HepG2 (cell line): ENCODE results near the gene GNB3. TPM values are rescaled to one million over a fixed set of nuclear protein-coding genes. Genes with fewer than 3 reads are reported as not detected.

ENCODE experiments used
- ATAC-seq: fragments of 200-7000 bp; cut with Tn5 transposase; 3 replicates; pipeline ENCODE4 v1.9.1; 2020; ENCODE audit warnings: mild to moderate bottlenecking, moderate library complexity
- BruUV-seq: library from RNA; stranded (reverse); fragments of 400-500 nt; replicated peaks from 2 replicates; lab custom pipeline; 2021; lab: Mats Ljungman, UMichigan
- CTCF ChIA-PET: fragments of 300-600 bp; formaldehyde crosslinking; extraction: SDS; loops from one replicate; lab custom pipeline; 2021; ENCODE audit warnings: low total read pairs, inconsistent platforms, low intra/inter-chr PET ratio; lab: Yijun Ruan, JAX
- POLR2A ChIA-PET: fragments of 350-600 bp; sonication (Branson Sonifier 250); formaldehyde crosslinking; loops from one replicate; lab custom pipeline; 2020; ENCODE audit warnings: antibody characterized with exemption, inconsistent platforms; lab: Yijun Ruan, JAX
- DNase-seq: peaks from one replicate; pipeline ENCODE4 v3.0.0-alpha.2; 2015; ENCODE audit warnings: low spot score
- FAIRE-seq: peaks from 3 replicates; lab custom pipeline; 2011; peaks lifted over from hg19 to GRCh38; lab: Jason Lieb, UNC
- H2AFZ ChIP-seq: one replicate; pipeline ENCODE4 v1.6.1; 2011; ENCODE audit warnings: low read length, inconsistent platforms
- H3K27ac ChIP-seq: fragments of 300-600 bp; 3 replicates; pipeline ENCODE4 v1.8.0; 2011; ENCODE audit warnings: mixed run types, mild to moderate bottlenecking, mixed read lengths, low read length, inconsistent platforms; ENCODE audit not compliant: insufficient read depth; ENCODE audit errors: extremely low read length
- H3K27me3 ChIP-seq, 2 experiments: fragments of 200-600 bp in 1 of 2; 2 replicates in 1 of 2; 3 replicates in 1 of 2; pipeline versions ENCODE4 v1.6.0 to v1.8.0; 2011; ENCODE audit warnings: low read length in 2 of 2, mild to moderate bottlenecking in 2 of 2, moderate library complexity in 2 of 2, inconsistent platforms in 1 of 2; ENCODE audit not compliant: insufficient read depth in 2 of 2, control insufficient read depth in 1 of 2
- H3K36me3 ChIP-seq, 2 experiments: fragments of 200-600 bp in 1 of 2; replicated peaks in 1 of 2; 2 replicates in 1 of 2; 3 replicates in 1 of 2; pipeline versions ENCODE4 v1.5.1 to v1.8.0; 2011; ENCODE audit warnings: low read length in 2 of 2, inconsistent platforms in 1 of 2; ENCODE audit not compliant: insufficient read depth in 2 of 2, control insufficient read depth in 1 of 2
- H3K4me1 ChIP-seq: 2 replicates; pipeline ENCODE4 v1.5.1; 2012; ENCODE audit warnings: low read length, inconsistent platforms; ENCODE audit not compliant: insufficient read depth
- H3K4me2 ChIP-seq: 2 replicates; pipeline ENCODE4 v1.6.0; 2011; ENCODE audit warnings: low read depth, low read length, inconsistent platforms
- H3K4me3 ChIP-seq, 3 experiments: fragments of 200-600 bp in 1 of 3; sonication (generic), shearing (Covaris generic) in 1 of 3; replicated peaks in 1 of 3; 2 replicates each; pipeline ENCODE4 v1.5.1; 2011 to 2016; ENCODE audit warnings: low read length in 3 of 3, inconsistent platforms in 2 of 3, low read depth in 2 of 3, mild to moderate bottlenecking in 2 of 3, control low read depth in 1 of 3, mixed read lengths in 1 of 3; ENCODE audit not compliant: insufficient read depth in 1 of 3
- H3K79me2 ChIP-seq: one replicate; pipeline ENCODE4 v1.6.1; 2011; ENCODE audit warnings: low read length, inconsistent platforms; ENCODE audit not compliant: insufficient read depth
- H3K9ac ChIP-seq: 2 replicates; pipeline ENCODE4 v1.6.0; 2011; ENCODE audit warnings: mild to moderate bottlenecking, low read depth, low read length, inconsistent platforms; ENCODE audit not compliant: insufficient read depth
- H3K9me3 ChIP-seq: 2 replicates; pipeline ENCODE4 v1.5.1; 2012; ENCODE audit warnings: mild to moderate bottlenecking, low read length
- H4K20me1 ChIP-seq: 2 replicates; pipeline ENCODE4 v1.6.0; 2011; ENCODE audit warnings: inconsistent platforms, mild to moderate bottlenecking, low read length, moderate library complexity; ENCODE audit not compliant: insufficient read depth
- AGO2 ChIP-seq: fragments of 200-400 bp; formaldehyde crosslinking; optimal IDR thresholded peaks from 2 replicates; pipeline ENCODE3; 2017; ENCODE audit warnings: mild to moderate bottlenecking, low read depth, low read length, moderate library complexity
- ARHGAP35 ChIP-seq: sonication (generic); formaldehyde crosslinking; IDR thresholded peaks from 2 replicates; pipeline ENCODE4 v1.9.0; 2022; ENCODE audit warnings: mild to moderate bottlenecking, inconsistent platforms, moderate library complexity, missing genetic modification reagents, borderline replicate concordance
- EP300 ChIP-seq, 3 experiments: sonication (generic) in 1 of 3; formaldehyde crosslinking in 1 of 3; IDR thresholded peaks; 2 replicates each; pipeline versions ENCODE4 v1.5.1 to v1.6.1; 2011 to 2020; ENCODE audit warnings: low read depth in 2 of 3, low read length in 2 of 3, borderline replicate concordance in 1 of 3, improper control_type of control experiment in 1 of 3, mild to moderate bottlenecking in 1 of 3, missing genetic modification reagents in 1 of 3, moderate library complexity in 1 of 3
- FOXC1 ChIP-seq: sonication (generic); formaldehyde crosslinking; IDR thresholded peaks from 2 replicates; pipeline ENCODE4 v1.8.0; 2022; ENCODE audit warnings: mild to moderate bottlenecking, missing genetic modification reagents, borderline replicate concordance
- FOXK2 ChIP-seq: fragments of 450-650 bp; IDR thresholded peaks from 2 replicates; pipeline ENCODE4 v1.6.1; 2016
- HMG20B ChIP-seq: conservative IDR thresholded peaks from 2 replicates; pipeline ENCODE4 v1.6.1; 2016; ENCODE audit warnings: missing genetic modification reagents, missing compliant biosample characterization
- HNRNPLL ChIP-seq: fragments of 200-400 bp; formaldehyde crosslinking; IDR thresholded peaks from 2 replicates; pipeline ENCODE4 v1.6.1; 2017; ENCODE audit warnings: mild to moderate bottlenecking, low read depth, low read length; ENCODE audit not compliant: poor library complexity, severe bottlenecking
- HNRNPUL1 ChIP-seq: fragments of 200-400 bp; formaldehyde crosslinking; IDR thresholded peaks from 2 replicates; pipeline ENCODE4 v1.6.1; 2017; ENCODE audit warnings: low read depth, mild to moderate bottlenecking, low read length, moderate library complexity
- KDM2A ChIP-seq: sonication (generic); formaldehyde crosslinking; IDR thresholded peaks from 2 replicates; pipeline ENCODE4 v1.4.0; 2020; ENCODE audit warnings: low read depth, missing genetic modification reagents, borderline replicate concordance
- RELA ChIP-seq: sonication (generic); formaldehyde crosslinking; IDR thresholded peaks from 2 replicates; pipeline ENCODE4 v1.4.0; 2020; ENCODE audit warnings: missing genetic modification reagents
- ZC3H13 ChIP-seq: sonication (generic); formaldehyde crosslinking; IDR thresholded peaks from 2 replicates; pipeline ENCODE4 v1.8.1; 2023; ENCODE audit warnings: mild to moderate bottlenecking, missing genetic modification reagents, moderate library complexity
- ZIK1 ChIP-seq: sonication (generic); formaldehyde crosslinking; IDR thresholded peaks from 2 replicates; pipeline ENCODE4 v1.5.0; 2020; ENCODE audit warnings: mild to moderate bottlenecking, low read depth, missing genetic modification reagents, borderline replicate concordance
- ZNF354B ChIP-seq: sonication (generic); formaldehyde crosslinking; IDR thresholded peaks from 2 replicates; pipeline ENCODE4 v1.8.0; 2022; ENCODE audit warnings: mild to moderate bottlenecking, missing genetic modification reagents
- ZNF605 ChIP-seq: sonication (generic); formaldehyde crosslinking; IDR thresholded peaks from 2 replicates; pipeline ENCODE4 v1.8.0; 2022; ENCODE audit warnings: mild to moderate bottlenecking, missing genetic modification reagents
- ZNF761 ChIP-seq: sonication (generic); formaldehyde crosslinking; conservative IDR thresholded peaks from 2 replicates; pipeline ENCODE4 v1.4.0; 2020; ENCODE audit warnings: mild to moderate bottlenecking, missing genetic modification reagents
- ZNF790 ChIP-seq: sonication (generic); formaldehyde crosslinking; IDR thresholded peaks from 2 replicates; pipeline ENCODE4 v1.8.0; 2022; ENCODE audit warnings: missing genetic modification reagents, mild to moderate bottlenecking, borderline replicate concordance
- WGBS: methylation state at CpG from one replicate; pipeline ENCODE4 v1.1.6; 2017; ENCODE audit warnings: low lambda C conversion rate; 5-methylcytosine and 5-hydroxymethylcytosine counted together
- in situ Hi-C: cut with HindIII; loops from 2 replicates; pipeline ENCODE4 v1.10.0; 2017; ENCODE audit warnings: low pct_unique_long_range_greater_than_20kb; ENCODE audit not compliant: extremely low pct_ligation_motif_present
- intact Hi-C: fragments of 100-400 bp; cut with micrococcal nuclease; formaldehyde crosslinking; loops from one replicate; pipeline ENCODE4 v1.10.0; 2022; ENCODE audit not compliant: unreplicated experiment
- polyA plus RNA-seq, 8 experiments: library from polyadenylated mRNA; depleted of rRNA in 3 of 8; stranded (reverse) in 7 of 8; unstranded in 1 of 8; fragments of >200 nt; fragmentation: Illumina TruSeq in 4 of 8; extraction: Trizol in 4 of 8; gene quantifications; 2 replicates each; pipeline versions ENCODE4 v1.2.1 to v1.2.3, GENCODE V29; 2011 to 2016; ENCODE audit warnings: low read depth in 4 of 8, missing spikeins in 1 of 8, mixed read lengths in 1 of 8; ENCODE audit not compliant: insufficient read depth in 1 of 8
- total RNA-seq, 5 experiments: library from RNA; depleted of rRNA; stranded (reverse); fragments of >200 nt; fragmentation: Illumina TruSeq; extraction: Trizol; gene quantifications; 2 replicates each; pipeline ENCODE4 v1.2.3, GENCODE V29; 2016; ENCODE audit warnings: low read depth in 1 of 5
- TF ChIP-seq, protein P1 (sequence below): sonication (generic); formaldehyde crosslinking; conservative IDR thresholded peaks from 2 replicates; pipeline ENCODE4 v1.5.0; 2020; ENCODE audit warnings: missing genetic modification reagents
- TF ChIP-seq, protein P2 (sequence below): sonication (generic); formaldehyde crosslinking; IDR thresholded peaks from 2 replicates; pipeline ENCODE4 v1.4.0; 2020; ENCODE audit warnings: mild to moderate bottlenecking, missing genetic modification reagents

Gene GNB3
- total and polyA plus RNA-seq, 2 of the 13 experiments (the other 11 are each of a cell fraction or from before 2014, with no cell fraction given): 1.3 to 3.6 TPM

DNA sequence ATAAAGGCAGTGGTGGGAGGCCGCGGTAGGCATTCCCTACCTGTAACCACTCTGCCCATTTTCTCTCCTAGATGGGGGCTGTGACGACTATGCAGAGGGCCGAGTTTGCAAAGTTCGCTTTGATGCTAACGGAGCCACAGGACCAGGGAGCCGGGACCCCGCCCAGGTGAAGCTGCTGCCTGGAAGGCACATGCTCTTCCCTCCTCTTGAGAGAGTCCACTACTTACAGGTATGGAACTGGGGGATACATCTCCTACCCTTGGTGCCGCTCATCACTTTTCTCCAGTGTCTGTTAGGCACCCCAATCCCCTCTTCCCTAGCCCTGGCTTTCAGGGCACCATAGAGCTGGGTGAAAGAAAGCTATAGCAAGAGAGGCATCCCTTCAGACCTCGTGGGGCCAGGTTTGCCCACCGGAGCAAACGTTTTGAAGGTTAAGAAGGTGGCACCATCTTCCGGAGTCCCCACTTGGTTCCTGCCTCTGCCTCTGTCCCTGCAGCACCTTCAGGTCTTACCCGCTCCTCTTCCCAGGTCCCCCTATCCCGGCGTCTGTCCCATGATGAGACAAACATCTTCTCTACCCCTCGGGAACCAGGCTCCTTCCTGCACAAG is 14.5 kb upstream of the GNB3 start (continued):
- TF ChIP-seq ZNF761 (CRISPR knock-in tag) (no peak), ZNF790 (CRISPR knock-in tag) (no peak)

DNA sequence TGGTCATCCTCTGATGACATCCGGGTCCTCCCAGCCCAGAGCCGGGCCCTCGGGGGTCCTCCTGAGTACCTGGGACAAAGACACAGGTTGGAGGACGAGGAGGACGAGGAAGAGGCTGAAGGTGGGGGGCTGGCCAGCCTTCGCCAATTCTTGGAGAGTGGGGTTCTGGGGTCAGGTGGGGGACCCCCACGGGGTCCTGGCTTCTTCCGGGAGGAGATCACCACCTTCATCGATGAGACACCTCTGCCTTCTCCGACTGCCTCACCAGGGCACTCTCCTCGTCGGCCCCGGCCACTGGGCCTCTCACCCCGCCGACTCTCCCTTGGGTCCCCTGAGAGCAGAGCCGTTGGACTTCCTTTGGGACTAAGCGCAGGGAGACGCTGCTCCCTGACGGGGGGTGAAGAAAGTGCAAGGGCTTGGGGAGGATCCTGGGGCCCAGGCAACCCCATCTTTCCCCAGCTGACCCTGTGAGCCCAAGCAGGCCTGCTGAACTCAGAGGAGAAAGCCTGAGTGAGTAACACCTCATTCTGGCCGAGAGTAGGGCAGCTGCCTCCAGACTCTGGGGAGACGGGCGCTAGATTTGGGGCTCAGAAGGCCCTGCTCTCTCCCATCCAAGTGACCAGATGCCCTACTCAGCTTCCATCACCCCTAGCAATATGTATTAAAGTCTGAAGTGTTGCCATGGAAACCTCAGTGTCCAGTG is 13.8 kb upstream of the GNB3 start:
- Histone ChIP-seq H3K9me3 (no peaks in the 10 kb centered on the region), H3K4me3 (peak overlapping the region in 1 of 3 experiments; percentile 11; a peak in 1 of 6 replicates), H4K20me1 (no peaks in the 10 kb centered on the region), H3K4me1 (peaks cover 26% of the 10 kb centered on the region), H3K9ac (0 out of 2 replicates have a peak overlapping the region, but pooled peaks have one; percentile 0), H3K27me3 (peaks cover 0 to 2% of the 10 kb centered on the region in 2 experiments; a peak in 1 of 5 replicates), H3K4me2 (peak overlapping the region; percentile 65), H3K27ac (no peak overlapping the region), H3K36me3 (peaks cover 9 to 12% of the 10 kb centered on the region in 2 experiments; a peak in 4 of 5 replicates), H2AFZ (no peak overlapping the region), H3K79me2 (peaks cover 16% of the 10 kb centered on the region)
- POLR2A ChIA-PET: interaction anchor here (2.7 to 4.7 kb wide), 2 partner anchors 60 to 74 kb away, joined by 8 to 20 read pairs; partner anchors contain the start of genes MLF2 and PTMS
- CTCF ChIA-PET: interaction anchor here (2.6 kb wide), 1 partner anchor 74 kb away, joined by 34 read pairs; the partner anchor contains the start of gene MLF2
- ATAC-seq: no peak
- in situ Hi-C loops (loop anchor here (5.0 kb wide), 1 partner anchor 75 kb away; the partner anchor contains the start of gene MLF2), intact Hi-C loops (loop anchor here (10.0 kb wide), 1 partner anchor 212 kb away; no protein-coding TSS in a partner anchor)
- DNase-seq: no peak
- no peak for FAIRE-seq
- TF ChIP-seq, protein P1, sequence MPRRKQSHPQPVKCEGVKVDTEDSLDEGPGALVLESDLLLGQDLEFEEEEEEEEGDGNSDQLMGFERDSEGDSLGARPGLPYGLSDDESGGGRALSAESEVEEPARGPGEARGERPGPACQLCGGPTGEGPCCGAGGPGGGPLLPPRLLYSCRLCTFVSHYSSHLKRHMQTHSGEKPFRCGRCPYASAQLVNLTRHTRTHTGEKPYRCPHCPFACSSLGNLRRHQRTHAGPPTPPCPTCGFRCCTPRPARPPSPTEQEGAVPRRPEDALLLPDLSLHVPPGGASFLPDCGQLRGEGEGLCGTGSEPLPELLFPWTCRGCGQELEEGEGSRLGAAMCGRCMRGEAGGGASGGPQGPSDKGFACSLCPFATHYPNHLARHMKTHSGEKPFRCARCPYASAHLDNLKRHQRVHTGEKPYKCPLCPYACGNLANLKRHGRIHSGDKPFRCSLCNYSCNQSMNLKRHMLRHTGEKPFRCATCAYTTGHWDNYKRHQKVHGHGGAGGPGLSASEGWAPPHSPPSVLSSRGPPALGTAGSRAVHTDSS (CRISPR knock-in tag): no peak
- no peak for TF ChIP-seq HNRNPUL1
- TF ChIP-seq FOXC1 (CRISPR knock-in tag): no peak
- 0 out of 2 replicates have a peak, but pooled peaks have one; percentile 3 for TF ChIP-seq KDM2A (CRISPR knock-in tag)
- no peak for TF ChIP-seq RELA (CRISPR knock-in tag)
- no peak for TF ChIP-seq ZNF354B
- TF ChIP-seq ARHGAP35 (CRISPR knock-in tag): no peak
- TF ChIP-seq FOXK2: no peak
- TF ChIP-seq ZNF605 (CRISPR knock-in tag): no peak
- TF ChIP-seq, protein P2, sequence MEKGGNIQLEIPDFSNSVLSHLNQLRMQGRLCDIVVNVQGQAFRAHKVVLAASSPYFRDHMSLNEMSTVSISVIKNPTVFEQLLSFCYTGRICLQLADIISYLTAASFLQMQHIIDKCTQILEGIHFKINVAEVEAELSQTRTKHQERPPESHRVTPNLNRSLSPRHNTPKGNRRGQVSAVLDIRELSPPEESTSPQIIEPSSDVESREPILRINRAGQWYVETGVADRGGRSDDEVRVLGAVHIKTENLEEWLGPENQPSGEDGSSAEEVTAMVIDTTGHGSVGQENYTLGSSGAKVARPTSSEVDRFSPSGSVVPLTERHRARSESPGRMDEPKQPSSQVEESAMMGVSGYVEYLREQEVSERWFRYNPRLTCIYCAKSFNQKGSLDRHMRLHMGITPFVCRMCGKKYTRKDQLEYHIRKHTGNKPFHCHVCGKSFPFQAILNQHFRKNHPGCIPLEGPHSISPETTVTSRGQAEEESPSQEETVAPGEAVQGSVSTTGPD: no peak
- TF ChIP-seq ZIK1 (CRISPR knock-in tag): no peak
- TF ChIP-seq AGO2: peak; percentile 77
- no peak for TF ChIP-seq EP300 (IDR thresholded peaks at IDR 0.05; ENCODE audit: low read depth in 2 of 2, low read length in 2 of 2)
- 0 out of 2 replicates have a peak, but pooled peaks have one; percentile 37 for TF ChIP-seq EP300 (CRISPR knock-in tag; IDR thresholded peaks at IDR 0.05; ENCODE audit: borderline replicate concordance)
- TF ChIP-seq HNRNPLL: peak; percentile 31
- no peak for TF ChIP-seq HMG20B (CRISPR knock-in tag)
- TF ChIP-seq ZC3H13 (CRISPR knock-in tag): peak; percentile 29; the same call in 1 of the 2 replicates
- BruUV-seq: no TSS peak
- 91% methylated on average over 21 of the region's 22 CpGs for WGBS
